Left colon (tissue), 2 donors: ENCODE measurements around the gene MYO9A. TPM values are rescaled to one million over a fixed set of nuclear protein-coding genes. Genes with fewer than 3 reads are reported as not detected.

Source experiments
- ATAC-seq: fragments of 200-7000 bp; cut with Tn5 transposase; one replicate; pipeline ENCODE4 v1.9.1; 2020; ENCODE audit warnings: mild to moderate bottlenecking, moderate library complexity
- DNase-seq, 2 donors: peaks; one replicate each; pipeline ENCODE4 v3.0.0-alpha.2; 2020
- intact Hi-C, 2 donors: fragments of 100-400 bp; cut with DNase I in 1 of 2; cut with micrococcal nuclease in 1 of 2; formaldehyde crosslinking; loops; one replicate each; pipeline versions ENCODE4 v1.11.2 to v1.14.0; 2022; cut with DNase I, micrococcal nuclease
- total RNA-seq, 2 donors: library from RNA; stranded (reverse); fragmentation: NEBNext Ultra II Directional; extraction: Animal tissue kit (Norgen Biotek cat#: 25700); gene quantifications; one replicate each; pipeline ENCODE4 v1.2.1, GENCODE V29; 2021
- donor health status: DM: no; HTN: no; CAD: no.
- donor health status: DM: yes; HTN: yes; CAD: no.

Gene MYO9A
- total RNA-seq, 2 donors from 2014 or later: 43.1 to 45.6 TPM

GRCh38 chr15:71825021-71825730 lies 292.8 kb downstream of the MYO9A start:
- no peak for DNase-seq
- no peak for ATAC-seq
- intact Hi-C loops: no loop called here

GRCh38 chr15:71823801-71824200 lies 294.1 kb downstream of the MYO9A start:
- DNase-seq (no peak), ATAC-seq (no peak)
- intact Hi-C loops: no loop called here

- intact Hi-C loops: no loop called here
- DNase-seq: no peak
- no peak for ATAC-seq
Measured at GRCh38 chr15:71822890-71823630, 294.9 kb downstream of the MYO9A start.

GRCh38 chr15:71821547-71822129 lies 296.3 kb downstream of the MYO9A start:
- intact Hi-C loops: no loop called here
- no peak for DNase-seq
- no peak for ATAC-seq

GRCh38 chr15:71820127-71820526 lies 297.8 kb downstream of the MYO9A start:
- intact Hi-C loops: no loop called here
- no peak for ATAC-seq
- DNase-seq: no peak

GRCh38 chr15:71817351-71817750 lies 300.6 kb downstream of the MYO9A start:
- DNase-seq (no peak), ATAC-seq (peak; percentile 18)
- intact Hi-C loops: no loop called here

GRCh38 chr15:71815301-71815700 lies 302.6 kb downstream of the MYO9A start:
- ATAC-seq (no peak), DNase-seq (no peak)
- intact Hi-C loops: no loop called here

GRCh38 chr15:71813723-71814470 lies 304.1 kb downstream of the MYO9A start:
- no peak for ATAC-seq
- intact Hi-C loops: no loop called here

GRCh38 chr15:71812966-71813722 lies 304.8 kb downstream of the MYO9A start:
- intact Hi-C loops: no loop called here
- no peak for ATAC-seq

More at GRCh38 chr15:71813723-71814470, 304.1 kb downstream of the MYO9A start:
- no peak for DNase-seq

GRCh38 chr15:71811752-71812735 lies 305.9 kb downstream of the MYO9A start:
- intact Hi-C loops: no loop called here
- DNase-seq (no peak), ATAC-seq (no peak)

More at GRCh38 chr15:71812966-71813722, 304.8 kb downstream of the MYO9A start:
- DNase-seq: peak in 1 of 2 donors; percentile 21

- ATAC-seq (no peak), DNase-seq (no peak)
- intact Hi-C loops: no loop called here
Measured at GRCh38 chr15:71811036-71811736, 306.8 kb downstream of the MYO9A start.

GRCh38 chr15:71810256-71811035 lies 307.5 kb downstream of the MYO9A start, which contains the start of gene NR2E3:
TSS of gene NR2E3 (plus strand) at chr15:71810554. CDS start at chr15:71810744, 190 bp downstream.
- peak; percentile 57 for ATAC-seq
- peak in 1 of 2 donors; percentile 21 for DNase-seq
- intact Hi-C loops: no loop called here

- DNase-seq (no peak), ATAC-seq (no peak)
- intact Hi-C loops: loop anchor here in 1 of 2 donors (10.0 kb wide), 1 partner anchor 65 kb away; no protein-coding TSS in a partner anchor
Measured at GRCh38 chr15:71809346-71809745, 308.6 kb downstream of the MYO9A start.

- ATAC-seq: no peak
- intact Hi-C loops: loop anchor here in 1 of 2 donors (10.0 kb wide), 1 partner anchor 64 kb away; no protein-coding TSS in a partner anchor
- DNase-seq: no peak
Measured at GRCh38 chr15:71808311-71809020, 309.5 kb downstream of the MYO9A start.

- intact Hi-C loops: loop anchor here in 1 of 2 donors (10.0 kb wide), 1 partner anchor 63 kb away; no protein-coding TSS in a partner anchor
- ATAC-seq: no peak
- no peak for DNase-seq
Measured at GRCh38 chr15:71807691-71808091, 310.3 kb downstream of the MYO9A start.
